Lower leg skin (tissue), 4 donors: ENCODE data around the gene CDHR1. TPM values are rescaled to one million over a fixed set of nuclear protein-coding genes. Genes with fewer than 3 reads are reported as not detected.

Experiments
- DNase-seq, 2 donors: peaks; one replicate each; pipeline ENCODE4 v3.0.0-alpha.2; 2019; ENCODE audit warnings: low spot score in 2 of 2
- H3K4me3 ChIP-seq: fragments of 200-600 bp; sonication (generic); 2 replicates; pipeline ENCODE4 v1.5.1; 2017; ENCODE audit warnings: mild to moderate bottlenecking, low read depth; ENCODE audit not compliant: poor library complexity, severe bottlenecking
- POLR2A ChIP-seq, 2 donors: fragments of 450-650 bp; IDR thresholded peaks; one replicate each; pipeline ENCODE4 v1.6.1; 2016 to 2017; ENCODE audit warnings: antibody characterized with exemption in 2 of 2, mild to moderate bottlenecking in 1 of 2, moderate library complexity in 1 of 2
- WGBS, 2 donors: methylation state at CpG; one replicate each; pipeline ENCODE4 v1.1.5; 2018; 5-methylcytosine and 5-hydroxymethylcytosine counted together
- intact Hi-C: fragments of 100-400 bp; cut with DNase I; formaldehyde crosslinking; loops from one replicate; pipeline ENCODE4 v1.15.0; 2023; ENCODE audit warnings: low total_unique reads
- total RNA-seq, 4 donors: library from RNA; depleted of rRNA; stranded (reverse); fragments of >200 nt; gene quantifications; one replicate each; pipeline ENCODE4 v1.1.0, GENCODE V29; 2016
- TF ChIP-seq, protein P1 (sequence below), 3 donors: fragments of 450-650 bp; IDR thresholded peaks; one replicate each; pipeline ENCODE4 v1.5.1; 2016; ENCODE audit warnings: antibody characterized with exemption in 3 of 3, mild to moderate bottlenecking in 3 of 3, moderate library complexity in 2 of 3

Gene CDHR1
- total RNA-seq, 4 donors from 2014 or later: 68.5 to 126 (median 101) TPM

DNA sequence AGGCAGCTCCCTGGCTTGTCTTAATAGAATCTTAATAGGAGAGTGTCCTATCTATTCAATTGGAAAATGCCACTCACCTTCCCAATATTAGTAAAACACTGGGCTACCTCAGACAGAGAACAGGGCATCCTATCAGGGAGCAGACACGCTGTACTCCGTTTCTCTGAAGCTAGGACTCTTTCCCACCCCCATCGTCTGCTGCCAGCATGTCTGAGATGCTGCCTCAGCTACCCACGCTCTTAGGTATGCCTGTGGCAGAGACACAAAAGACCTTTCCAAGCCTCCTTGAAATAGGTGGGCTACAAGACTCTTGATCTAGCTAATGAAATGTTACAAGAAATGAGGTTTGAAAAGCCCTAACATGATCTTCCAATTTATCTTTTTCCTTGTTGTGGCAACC is 33.5 kb downstream of the CDHR1 start:
- DNase-seq: no peak
- intact Hi-C loops: no loop called here
- 63 to 68% methylated on average over 4 of the region's 4 CpGs for WGBS, 2 donors
- no peak for TF ChIP-seq POLR2A (IDR thresholded peaks at IDR 0.05)
- TF ChIP-seq, protein P1, sequence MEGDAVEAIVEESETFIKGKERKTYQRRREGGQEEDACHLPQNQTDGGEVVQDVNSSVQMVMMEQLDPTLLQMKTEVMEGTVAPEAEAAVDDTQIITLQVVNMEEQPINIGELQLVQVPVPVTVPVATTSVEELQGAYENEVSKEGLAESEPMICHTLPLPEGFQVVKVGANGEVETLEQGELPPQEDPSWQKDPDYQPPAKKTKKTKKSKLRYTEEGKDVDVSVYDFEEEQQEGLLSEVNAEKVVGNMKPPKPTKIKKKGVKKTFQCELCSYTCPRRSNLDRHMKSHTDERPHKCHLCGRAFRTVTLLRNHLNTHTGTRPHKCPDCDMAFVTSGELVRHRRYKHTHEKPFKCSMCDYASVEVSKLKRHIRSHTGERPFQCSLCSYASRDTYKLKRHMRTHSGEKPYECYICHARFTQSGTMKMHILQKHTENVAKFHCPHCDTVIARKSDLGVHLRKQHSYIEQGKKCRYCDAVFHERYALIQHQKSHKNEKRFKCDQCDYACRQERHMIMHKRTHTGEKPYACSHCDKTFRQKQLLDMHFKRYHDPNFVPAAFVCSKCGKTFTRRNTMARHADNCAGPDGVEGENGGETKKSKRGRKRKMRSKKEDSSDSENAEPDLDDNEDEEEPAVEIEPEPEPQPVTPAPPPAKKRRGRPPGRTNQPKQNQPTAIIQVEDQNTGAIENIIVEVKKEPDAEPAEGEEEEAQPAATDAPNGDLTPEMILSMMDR (IDR thresholded peaks at IDR 0.05): no peak
- no peak overlapping the region for H3K4me3 ChIP-seq

DNA sequence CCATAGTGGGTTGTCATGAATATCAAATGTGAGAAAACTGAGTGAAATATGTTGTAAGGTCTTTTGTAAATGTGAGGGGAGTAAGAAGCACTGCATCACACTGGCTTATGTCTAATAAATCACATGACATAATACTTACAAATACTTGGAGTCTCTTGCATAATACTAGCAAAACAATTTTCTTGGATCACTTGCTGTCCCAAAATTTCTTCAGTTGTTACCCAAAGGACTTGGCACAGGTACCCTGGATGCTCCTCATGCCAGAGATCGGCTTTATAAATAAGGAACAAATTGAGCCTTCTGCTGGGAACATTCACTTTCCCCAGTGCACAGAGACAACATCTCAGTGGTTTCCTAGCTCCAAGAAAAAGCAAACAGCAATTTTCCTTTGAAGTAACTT is 36.0 kb downstream of the CDHR1 start:
- WGBS, 2 donors: 35 to 44% methylated on average over 1 of the region's 1 CpG
- DNase-seq: peak in 1 of 2 donors; percentile 32
- no peak for TF ChIP-seq POLR2A (IDR thresholded peaks at IDR 0.05)
- TF ChIP-seq, protein P1 (IDR thresholded peaks at IDR 0.05): no peak
- intact Hi-C loops: no loop called here
- no peak overlapping the region for H3K4me3 ChIP-seq

DNA sequence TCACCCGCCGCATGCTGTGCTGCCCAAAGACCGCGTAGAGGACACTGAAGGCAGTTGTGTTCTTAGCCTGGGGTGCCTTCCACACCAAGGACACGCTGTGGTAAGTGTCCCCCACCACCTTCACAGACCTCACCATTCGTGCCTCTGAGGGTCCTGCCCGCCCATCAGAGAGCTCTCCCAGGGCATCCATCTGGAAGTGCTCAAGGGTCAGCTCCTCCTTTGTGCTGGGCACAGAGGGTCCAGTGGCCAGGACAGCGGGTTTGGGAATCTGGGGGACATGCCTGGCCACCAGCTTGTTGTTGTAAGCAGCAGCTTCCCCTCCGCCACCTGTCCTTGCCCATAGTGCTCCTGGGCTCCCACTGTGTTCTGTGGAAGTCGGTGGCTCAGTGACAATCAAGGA is 38.0 kb downstream of the CDHR1 start:
- DNase-seq: no peak
- WGBS, 2 donors: 87 to 90% methylated on average over 8 of the region's 10 CpGs
- TF ChIP-seq, protein P1 (IDR thresholded peaks at IDR 0.05): no peak
- TF ChIP-seq POLR2A (IDR thresholded peaks at IDR 0.05): no peak
- no peak overlapping the region for H3K4me3 ChIP-seq
- intact Hi-C loops: no loop called here

DNA sequence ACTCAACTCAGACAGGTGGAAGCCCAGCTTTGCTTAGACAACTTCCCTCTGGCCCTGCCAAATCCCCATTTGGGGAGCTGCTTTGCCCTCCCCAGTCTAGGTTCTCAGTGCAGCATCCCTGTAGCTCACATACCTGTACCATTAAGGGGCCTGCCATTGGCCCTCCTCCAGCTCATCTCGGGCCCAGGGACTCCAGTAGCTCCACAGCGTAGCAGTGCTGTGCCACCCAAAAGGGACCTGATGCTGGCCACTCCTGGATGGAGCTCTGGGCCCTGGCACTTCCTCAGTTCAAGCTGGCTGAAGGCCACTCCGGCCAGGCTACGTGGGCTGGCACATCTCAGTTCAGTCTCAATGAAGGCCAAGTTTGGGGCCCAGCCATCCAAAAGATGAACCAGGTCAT is 39.6 kb downstream of the CDHR1 start:
- intact Hi-C loops: no loop called here
- WGBS, 2 donors: 76 to 92% methylated on average over 4 of the region's 4 CpGs
- DNase-seq: no peak
- H3K4me3 ChIP-seq: no peak overlapping the region
- TF ChIP-seq POLR2A (IDR thresholded peaks at IDR 0.05): no peak
- TF ChIP-seq, protein P1 (IDR thresholded peaks at IDR 0.05): no peak

DNA sequence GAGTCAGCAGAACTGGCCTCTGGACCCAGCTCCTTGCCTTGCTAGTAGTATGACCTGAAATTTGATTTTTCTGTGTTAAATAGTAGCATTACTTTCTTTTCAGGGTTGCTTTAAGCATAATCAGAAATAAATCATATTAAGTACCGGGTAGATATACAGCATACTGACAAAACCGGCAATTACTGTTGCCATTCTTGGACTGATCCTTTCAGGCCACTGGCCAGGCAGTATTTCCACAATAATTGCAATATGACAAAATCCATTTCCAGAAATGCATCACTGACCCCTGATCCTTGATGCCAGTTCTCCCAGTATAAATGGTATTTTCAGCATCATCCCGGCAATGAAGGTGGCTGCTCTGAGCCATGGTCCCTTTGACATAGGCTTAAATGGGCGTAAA is 40.1 kb downstream of the CDHR1 start:
- intact Hi-C loops: no loop called here
- TF ChIP-seq, protein P1 (IDR thresholded peaks at IDR 0.05): no peak
- TF ChIP-seq POLR2A (IDR thresholded peaks at IDR 0.05): no peak
- WGBS, 2 donors: 91% methylated on average over 4 of the region's 4 CpGs
- H3K4me3 ChIP-seq: no peak overlapping the region
- no peak for DNase-seq

DNA sequence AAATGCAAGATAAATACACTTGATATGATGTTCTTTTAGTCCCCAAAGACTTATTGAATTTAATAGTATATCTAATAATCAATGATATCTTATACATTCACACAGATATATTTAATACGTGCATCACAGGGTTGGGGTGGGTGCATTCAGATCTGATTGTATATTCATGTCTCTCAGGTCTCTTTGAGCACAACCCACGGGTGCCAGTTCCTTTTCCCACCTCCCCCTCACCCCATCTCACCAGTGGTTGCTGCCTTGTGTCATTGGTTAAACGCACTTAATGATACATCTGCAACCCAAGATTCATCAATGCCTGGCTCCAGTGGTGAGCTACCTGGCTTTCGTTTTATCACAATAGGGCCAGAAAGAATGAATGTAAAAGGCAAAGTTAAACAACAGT is 40.8 kb downstream of the CDHR1 start:
- 76 to 86% methylated on average over 4 of the region's 4 CpGs for WGBS, 2 donors
- no peak for TF ChIP-seq POLR2A (IDR thresholded peaks at IDR 0.05)
- TF ChIP-seq, protein P1 (IDR thresholded peaks at IDR 0.05): no peak
- no peak for DNase-seq
- no peak overlapping the region for H3K4me3 ChIP-seq
- intact Hi-C loops: no loop called here
